Measurements from ENCODE around the gene USP48.

USP48 gene

DNA sequence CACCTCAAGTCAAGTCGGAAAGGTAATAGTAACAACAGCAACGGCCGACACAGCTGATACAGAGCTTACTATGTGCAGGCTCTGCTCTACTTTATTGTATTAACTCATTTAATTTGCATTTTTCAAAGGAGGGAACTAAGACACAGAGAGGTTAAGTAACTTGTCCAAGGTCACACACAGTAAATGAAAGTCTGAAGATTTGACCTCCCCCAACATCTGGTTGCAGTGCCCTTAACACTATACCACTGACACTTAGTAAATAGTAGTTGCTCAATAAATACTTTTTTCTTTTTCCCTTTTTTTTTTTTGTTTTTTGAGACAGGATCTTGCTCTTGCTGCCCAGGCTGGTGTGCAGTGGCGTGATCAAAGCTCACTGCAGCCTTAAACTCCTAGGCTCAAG lies 153.0 kb downstream of the USP48 start:
- no peaks in the 10 kb centered on the region for H3K36me3 ChIP-seq (ENCODE audit: insufficient read depth, insufficient read length, low read length)
- H3K4me1 ChIP-seq (ENCODE audit: insufficient read depth, insufficient read length) = peaks cover 18% of the 10 kb centered on the region
- no peak for DNase-seq (ENCODE audit: low read depth, low spot score)
- H3K9me3 ChIP-seq (ENCODE audit: insufficient read depth, low read length) = no peaks in the 10 kb centered on the region
- H3K27me3 ChIP-seq (ENCODE audit: insufficient read depth, insufficient read length) = no peaks in the 10 kb centered on the region
- TF ChIP-seq ZNF274 (IDR thresholded peaks at IDR 0.05; ENCODE audit: low read depth, low read length) = no peak
- TF ChIP-seq SUZ12 (IDR thresholded peaks at IDR 0.05; ENCODE audit: extremely low read depth, insufficient read depth, insufficient read length) = no peak
- no peak for TF ChIP-seq YY1 (IDR thresholded peaks at IDR 0.05; ENCODE audit: insufficient read depth, insufficient read length)
- H3K9ac ChIP-seq (ENCODE audit: insufficient read length, low read depth) = no peak overlapping the region
- H3K4me3 ChIP-seq (ENCODE audit: insufficient read length, low read depth) = no peak overlapping the region

GRCh38 chr1:21628798-21629393 lies 154.1 kb downstream of the USP48 start:
- Histone ChIP-seq H3K4me1 (ENCODE audit: insufficient read depth, insufficient read length) (peaks cover 13% of the 10 kb centered on the region), H3K27me3 (ENCODE audit: insufficient read depth, insufficient read length) (no peaks in the 10 kb centered on the region), H3K36me3 (ENCODE audit: insufficient read depth, insufficient read length, low read length) (no peaks in the 10 kb centered on the region), H3K9ac (ENCODE audit: insufficient read length, low read depth) (no peak overlapping the region), H3K9me3 (ENCODE audit: insufficient read depth, low read length) (no peaks in the 10 kb centered on the region), H3K4me3 (ENCODE audit: insufficient read length, low read depth) (no peak overlapping the region)
- TF ChIP-seq YY1 (IDR thresholded peaks at IDR 0.05; ENCODE audit: insufficient read depth, insufficient read length) = no peak
- TF ChIP-seq SUZ12 (IDR thresholded peaks at IDR 0.05; ENCODE audit: extremely low read depth, insufficient read depth, insufficient read length) = no peak
- no peak for TF ChIP-seq ZNF274 (IDR thresholded peaks at IDR 0.05; ENCODE audit: low read depth, low read length)
- DNase-seq (ENCODE audit: low read depth, low spot score) = no peak
